Heart left ventricle (tissue), 16 donors: Measurements from ENCODE around the gene FBXO31. TPM values are rescaled to one million over a fixed set of nuclear protein-coding genes. Genes with fewer than 3 reads are reported as not detected.
A peak's percentile ranks its signal among the peaks of the same experiment; 100 is the strongest.

ENCODE experiments used
- ATAC-seq, 4 donors: fragments of 200-7000 bp; cut with Tn5 transposase; one replicate each; pipeline ENCODE4 v1.9.1; 2020 to 2022; ENCODE audit warnings: moderate library complexity in 4 of 4, mild to moderate bottlenecking in 3 of 4, moderate number of reproducible peaks in 1 of 4
- DNase-seq, 5 donors: peaks; one replicate each; pipeline ENCODE4 v3.0.0-alpha.2; 2020
- H3K27ac ChIP-seq, 12 donors: fragments of 200-600 bp; sonication (generic) in 4 of 12; one replicate each; pipeline versions ENCODE4 v1.5.0 to v1.8.0; 2016 to 2022; ENCODE audit warnings: mild to moderate bottlenecking in 2 of 12
- H3K27me3 ChIP-seq, 9 donors: fragments of 200-600 bp; sonication (generic) in 2 of 9; one replicate each; pipeline versions ENCODE4 v1.5.1 to v1.8.0; 2016 to 2022; ENCODE audit warnings: mild to moderate bottlenecking in 3 of 9
- H3K36me3 ChIP-seq, 9 donors: fragments of 200-600 bp; sonication (generic) in 2 of 9; one replicate each; pipeline versions ENCODE4 v1.5.0 to v1.8.0; 2018 to 2022; ENCODE audit warnings: mild to moderate bottlenecking in 2 of 9
- H3K4me1 ChIP-seq, 12 donors: fragments of 200-600 bp; sonication (generic) in 4 of 12; one replicate each; pipeline versions ENCODE4 v1.5.0 to v1.8.0; 2016 to 2022; ENCODE audit warnings: mild to moderate bottlenecking in 3 of 12
- H3K4me3 ChIP-seq, 12 donors: fragments of 200-600 bp; sonication (generic) in 4 of 12; one replicate each; pipeline versions ENCODE4 v1.5.0 to v1.8.0; 2017 to 2022; ENCODE audit warnings: mild to moderate bottlenecking in 9 of 12, moderate library complexity in 4 of 12
- H3K9me3 ChIP-seq, 12 donors: fragments of 200-600 bp; sonication (generic) in 4 of 12; one replicate each; pipeline versions ENCODE4 v1.5.0 to v1.8.0; 2016 to 2022; ENCODE audit warnings: mild to moderate bottlenecking in 1 of 12
- POLR2A ChIP-seq, 2 donors: fragments of 450-650 bp; IDR thresholded peaks; one replicate each; pipeline ENCODE4 v1.6.1; 2017; ENCODE audit warnings: antibody characterized with exemption in 2 of 2, mild to moderate bottlenecking in 2 of 2, moderate library complexity in 2 of 2
- WGBS, 4 donors: extraction: QIAGEN DNeasy Blood & Tissue Kit in 2 of 4; methylation state at CpG; one replicate each; pipeline versions ENCODE4 v1.1.5 to v1.1.7; 2013 to 2018; 5-methylcytosine and 5-hydroxymethylcytosine counted together
- intact Hi-C, 10 donors: fragments of 100-400 bp; cut with DNase I; formaldehyde crosslinking; loops; one replicate each; pipeline versions ENCODE4 v1.11.1 to v1.14.2; 2022
- polyA plus RNA-seq, 2 donors: library from polyadenylated mRNA; stranded (reverse); fragments of 200-250 nt; gene quantifications; one replicate each; pipeline ENCODE4 v1.2.3, GENCODE V29; 2013
- total RNA-seq, 9 donors: library from RNA; depleted of rRNA in 2 of 9; stranded (reverse); fragments of >200 nt in 2 of 9; fragmentation: NEBNext Ultra II Directional in 3 of 9; extraction: Animal tissue kit (Norgen Biotek cat#: 25700) in 3 of 9; gene quantifications; one replicate each; pipeline versions ENCODE4 v1.1.0 to v1.2.4, GENCODE V29; 2016 to 2023
- TF ChIP-seq, protein P1 (sequence below), 12 donors: fragments of 200-600 bp; sonication (generic) in 4 of 12; IDR thresholded peaks; one replicate each; pipeline versions ENCODE4 v1.5.0 to v1.8.0; 2018 to 2022; ENCODE audit warnings: antibody characterized with exemption in 12 of 12, mild to moderate bottlenecking in 5 of 12
- donor health status: ischemic (EF 13 %, LVEDD 7.1; RV severe dilation, severe dysfunction).
- donor health status: healthy with polysubstance abuse.
- donor health status: DM: no; HTN: yes; CAD: no.
- donor health status: DM: no; HTN: no; CAD: no.
- donor health status: ischemic (EF 25% LVEDD 6.9; RV normal size, moderate dysfunction).
- donor health status: ischemic (EF 25% LVEDD 5.7; RV mildly dilated, moderate dysfunction).
- donor health status: healthy.
- donor health status: DM: yes; HTN: yes; CAD: no.
- donor health status: ischemic (EF 35%, LVEDD 5.7; RV mildly dilated, moderate dysfunction).
- donor health status: nonischemic (EF 11% LVEDD 7.7; RV severe dilation, severe dysfunction).
- donor health status: DM: yes; HTN: yes; CAD: no.
- donor health status: PGD.
- donor health status: ischemic (EF 29% LVEDD 5.4; RV normal size, mild dysfunction).
- donor health status: nonischemic (EF 23%, LVEDD 6.1; RV moderate dilation, normal function).

Gene FBXO31
- total and polyA plus RNA-seq, 11 donors: 20.0 to 130 (median 63.1) TPM

DNA sequence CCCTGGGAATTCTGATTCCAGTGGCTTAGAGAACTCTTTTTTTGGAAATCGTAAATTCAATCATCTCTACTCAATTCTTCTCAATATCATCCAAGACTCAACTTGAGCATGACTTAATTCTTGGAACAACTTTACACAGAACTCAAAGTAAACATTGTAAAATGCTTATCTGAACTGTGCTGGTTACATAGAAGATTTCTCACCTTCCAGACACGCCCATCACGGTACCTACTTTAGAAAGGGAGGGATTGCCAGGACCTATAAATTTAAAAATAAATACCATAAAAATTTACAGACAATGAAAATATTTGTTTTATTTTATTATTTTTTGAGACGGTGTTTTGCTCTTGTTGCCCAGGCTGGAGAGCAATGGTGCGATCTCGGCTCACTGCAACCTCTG, 35.1 kb upstream of the FBXO31 start:
- Histone ChIP-seq H3K27me3 (no peaks in the 10 kb centered on the region), H3K4me3 (no peak overlapping the region), H3K4me1 (peaks cover 0 to 6% (median 0%) of the 10 kb centered on the region in 12 donors), H3K27ac (no peak overlapping the region), H3K9me3 (no peaks in the 10 kb centered on the region), H3K36me3 (peaks cover 0 to 100% (median 90%) of the 10 kb centered on the region in 9 donors)
- TF ChIP-seq, protein P1, sequence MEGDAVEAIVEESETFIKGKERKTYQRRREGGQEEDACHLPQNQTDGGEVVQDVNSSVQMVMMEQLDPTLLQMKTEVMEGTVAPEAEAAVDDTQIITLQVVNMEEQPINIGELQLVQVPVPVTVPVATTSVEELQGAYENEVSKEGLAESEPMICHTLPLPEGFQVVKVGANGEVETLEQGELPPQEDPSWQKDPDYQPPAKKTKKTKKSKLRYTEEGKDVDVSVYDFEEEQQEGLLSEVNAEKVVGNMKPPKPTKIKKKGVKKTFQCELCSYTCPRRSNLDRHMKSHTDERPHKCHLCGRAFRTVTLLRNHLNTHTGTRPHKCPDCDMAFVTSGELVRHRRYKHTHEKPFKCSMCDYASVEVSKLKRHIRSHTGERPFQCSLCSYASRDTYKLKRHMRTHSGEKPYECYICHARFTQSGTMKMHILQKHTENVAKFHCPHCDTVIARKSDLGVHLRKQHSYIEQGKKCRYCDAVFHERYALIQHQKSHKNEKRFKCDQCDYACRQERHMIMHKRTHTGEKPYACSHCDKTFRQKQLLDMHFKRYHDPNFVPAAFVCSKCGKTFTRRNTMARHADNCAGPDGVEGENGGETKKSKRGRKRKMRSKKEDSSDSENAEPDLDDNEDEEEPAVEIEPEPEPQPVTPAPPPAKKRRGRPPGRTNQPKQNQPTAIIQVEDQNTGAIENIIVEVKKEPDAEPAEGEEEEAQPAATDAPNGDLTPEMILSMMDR (IDR thresholded peaks at IDR 0.05): no peak
- no peak for TF ChIP-seq POLR2A (IDR thresholded peaks at IDR 0.05)
- 79 to 89% (median 86%) methylated on average over 6 of the region's 6 CpGs for WGBS, 4 donors
- intact Hi-C loops: loop anchor here in 9 of 10 donors (5.0 to 10.0 kb wide), 8 partner anchors 74 to 219 kb away; partner anchors contain the start of gene ZCCHC14 (in 2 of the 9)
- no peak for ATAC-seq
- no peak for DNase-seq

DNA sequence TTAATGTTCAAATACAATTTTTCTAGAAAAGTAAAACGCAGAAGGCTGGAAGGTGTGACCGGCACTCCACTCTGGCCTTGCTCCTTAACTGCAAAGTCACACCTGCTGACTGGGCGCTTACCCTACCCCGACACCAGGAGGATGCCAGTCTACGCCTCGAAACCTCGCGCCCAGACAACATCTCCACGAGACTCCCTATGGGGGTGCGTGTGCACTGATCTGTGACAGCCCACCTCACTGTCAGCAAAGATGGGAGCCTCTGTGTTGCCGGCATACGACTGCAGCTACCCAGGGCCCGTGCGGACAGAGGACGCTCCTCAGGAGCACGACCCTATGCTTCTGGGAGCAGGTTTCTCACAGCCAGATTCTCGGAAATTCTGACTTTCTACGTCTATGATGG, 34.6 kb upstream of the FBXO31 start:
- Histone ChIP-seq H3K4me3 (no peak overlapping the region), H3K27me3 (no peaks in the 10 kb centered on the region), H3K4me1 (peaks cover 0 to 6% (median 0%) of the 10 kb centered on the region in 12 donors), H3K36me3 (peaks cover 0 to 100% (median 90%) of the 10 kb centered on the region in 9 donors), H3K27ac (no peak overlapping the region), H3K9me3 (no peaks in the 10 kb centered on the region)
- WGBS, 4 donors: 93 to 95% (median 94%) methylated on average over 18 of the region's 18 CpGs
- no peak for TF ChIP-seq POLR2A (IDR thresholded peaks at IDR 0.05)
- intact Hi-C loops: loop anchor here in 9 of 10 donors (5.0 to 10.0 kb wide), 8 partner anchors 74 to 219 kb away; partner anchors contain the start of gene ZCCHC14 (in 2 of the 9)
- DNase-seq (no peak), ATAC-seq (no peak)

DNA sequence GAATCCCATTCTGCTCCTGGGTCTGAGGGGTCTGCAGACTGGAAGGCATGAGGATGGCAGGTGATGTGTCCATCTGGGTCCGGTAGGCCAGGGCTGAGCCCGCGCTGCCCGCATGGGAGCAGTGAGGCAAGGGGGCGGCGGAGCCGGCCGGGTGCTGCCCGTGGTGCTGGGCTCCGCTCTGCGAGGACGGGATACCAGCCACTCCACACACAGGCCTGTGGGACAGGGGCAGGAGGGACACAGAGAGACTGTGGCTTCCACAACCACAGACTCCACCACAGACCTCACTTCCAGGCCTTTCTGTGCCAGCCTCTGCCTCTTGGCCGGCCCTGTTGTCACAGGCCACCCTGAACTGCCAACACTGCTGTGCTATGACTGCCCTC, 33.9 kb upstream of the FBXO31 start:
- no peak overlapping the region for H3K4me3 ChIP-seq
- H3K27me3 ChIP-seq: no peaks in the 10 kb centered on the region
- TF ChIP-seq POLR2A (IDR thresholded peaks at IDR 0.05): no peak
- TF ChIP-seq, protein P1 (IDR thresholded peaks at IDR 0.05): no peak
- H3K36me3 ChIP-seq: peaks cover 0 to 100% (median 90%) of the 10 kb centered on the region in 9 donors
- H3K27ac ChIP-seq: no peak overlapping the region
- no peak for DNase-seq
- intact Hi-C loops: loop anchor here in 9 of 10 donors (2.0 to 10.0 kb wide), 9 partner anchors 75 to 220 kb away; partner anchors contain the start of gene ZCCHC14 (in 2 of the 9)
- no peaks in the 10 kb centered on the region for H3K9me3 ChIP-seq
- H3K4me1 ChIP-seq: peaks cover 0 to 6% (median 0%) of the 10 kb centered on the region in 12 donors
- WGBS, 4 donors: 89 to 94% (median 91%) methylated on average over 10 to 13 of the region's 13 CpGs
- ATAC-seq: peak in 2 of 4 donors; percentile 11 to 47

DNA sequence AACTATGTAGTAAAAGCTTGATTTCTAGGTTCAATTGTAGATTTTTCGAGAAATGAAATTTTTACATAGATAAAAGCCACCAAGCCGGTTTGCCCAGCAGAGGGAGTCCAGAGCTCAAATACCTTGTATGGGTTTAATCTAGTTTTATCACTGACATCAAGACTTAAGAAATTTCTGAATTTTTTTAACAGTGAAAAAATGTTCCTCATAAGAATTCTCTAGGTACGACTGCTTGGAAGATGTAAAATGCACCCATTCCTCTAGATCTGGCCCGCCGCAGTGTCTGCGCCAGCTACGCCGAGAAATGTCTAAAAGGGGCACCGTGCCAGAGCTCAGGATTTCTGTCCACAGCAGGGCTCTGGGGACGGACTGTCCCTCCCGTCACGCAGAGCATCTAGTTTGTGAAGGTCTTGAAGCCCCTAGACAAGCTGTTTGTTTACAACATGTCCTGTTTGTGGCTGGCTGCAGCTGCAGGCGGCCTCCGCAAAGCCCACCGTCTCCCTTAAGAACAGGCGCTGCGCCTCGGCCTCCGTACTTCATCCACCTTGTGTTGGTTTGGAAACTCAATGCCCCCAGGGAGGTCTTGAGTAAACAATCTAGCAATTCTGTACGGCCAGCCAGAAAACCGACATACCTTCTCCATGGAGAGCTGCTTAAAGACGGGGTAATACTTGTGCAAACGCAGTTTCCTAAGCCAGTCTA, 33.4 kb upstream of the FBXO31 start:
- no peak for ATAC-seq
- H3K36me3 ChIP-seq: peaks cover 0 to 100% (median 95%) of the 10 kb centered on the region in 9 donors
- DNase-seq: no peak
- intact Hi-C loops: loop anchor here in 9 of 10 donors (2.0 to 10.0 kb wide), 9 partner anchors 75 to 220 kb away; partner anchors contain the start of gene ZCCHC14 (in 2 of the 9)
- no peaks in the 10 kb centered on the region for H3K27me3 ChIP-seq
- 71 to 86% (median 82%) methylated on average over 22 to 23 of the region's 23 CpGs for WGBS, 4 donors
- no peak overlapping the region for H3K4me3 ChIP-seq
- H3K9me3 ChIP-seq: no peaks in the 10 kb centered on the region
- H3K27ac ChIP-seq: no peak overlapping the region
- no peak for TF ChIP-seq POLR2A (IDR thresholded peaks at IDR 0.05)
- TF ChIP-seq, protein P1 (IDR thresholded peaks at IDR 0.05): peak; percentile 49 to 79 (median 66)
- peaks cover 0 to 6% (median 0%) of the 10 kb centered on the region in 12 donors for H3K4me1 ChIP-seq
